Psoas muscle (tissue), 8 donors: Measurements from ENCODE around the gene PRUNE2. TPM values are rescaled to one million over a fixed set of nuclear protein-coding genes. Genes with fewer than 3 reads are reported as not detected.

Experiments used
- ATAC-seq, 4 donors: fragments of 200-7000 bp; cut with Tn5 transposase; one replicate each; pipeline ENCODE4 v1.9.1; 2020; ENCODE audit warnings: moderate library complexity in 3 of 4, mild to moderate bottlenecking in 2 of 4
- DNase-seq, 2 donors: peaks; one replicate each; pipeline ENCODE4 v3.0.0-alpha.2; 2020
- H3K27ac ChIP-seq: fragments of 200-600 bp; one replicate; pipeline ENCODE4 v1.8.0; 2022
- H3K27me3 ChIP-seq, 3 donors: fragments of 200-600 bp in 1 of 3; one replicate each; pipeline versions ENCODE4 v1.6.1 to v1.8.0; 2013 to 2022; ENCODE audit warnings: low read length in 2 of 3, mild to moderate bottlenecking in 2 of 3, moderate library complexity in 1 of 3; ENCODE audit not compliant: insufficient read depth in 3 of 3
- H3K36me3 ChIP-seq, 2 donors: fragments of 200-600 bp in 1 of 2; one replicate each; pipeline versions ENCODE4 v1.6.1 to v1.8.0; 2013 to 2022; ENCODE audit warnings: low read depth in 1 of 2, mild to moderate bottlenecking in 1 of 2, moderate library complexity in 1 of 2; ENCODE audit not compliant: insufficient read depth in 1 of 2
- H3K4me1 ChIP-seq: fragments of 200-600 bp; one replicate; pipeline ENCODE4 v1.8.0; 2022
- H3K4me3 ChIP-seq: fragments of 200-600 bp; one replicate; pipeline ENCODE4 v1.8.0; 2022; ENCODE audit warnings: mild to moderate bottlenecking
- H3K9me3 ChIP-seq: fragments of 200-600 bp; one replicate; pipeline ENCODE4 v1.8.0; 2022
- CTCF ChIP-seq: fragments of 200-600 bp; IDR thresholded peaks from one replicate; pipeline ENCODE4 v1.8.0; 2022; ENCODE audit warnings: antibody characterized with exemption
- WGBS, 3 donors: extraction: QIAGEN DNeasy Blood & Tissue Kit; methylation state at CpG; one replicate each; pipeline versions ENCODE4 v1.1.6 to v1.1.7; 2013; 5-methylcytosine and 5-hydroxymethylcytosine counted together
- intact Hi-C, 2 donors: fragments of 100-400 bp; cut with DNase I; formaldehyde crosslinking; loops; one replicate each; pipeline versions ENCODE4 v1.11.0 to v1.14.2; 2022
- polyA plus RNA-seq, 3 donors: library from polyadenylated mRNA; stranded (reverse); fragments of 200-250 nt; gene quantifications; one replicate each; pipeline ENCODE4 v1.2.3, GENCODE V29; 2013
- total RNA-seq, 4 donors: library from RNA; stranded (reverse); fragmentation: NEBNext Ultra II Directional in 2 of 4; extraction: Animal tissue kit (Norgen Biotek cat#: 25700) in 2 of 4; gene quantifications; one replicate each; pipeline versions ENCODE4 v1.2.1 to v1.2.4, GENCODE V29; 2021 to 2023
- donor health status: healthy with polysubstance abuse.
- donor health status: DM: no; HTN: no; CAD: no; lungs with moderate emphysema.
- donor health status: Bipolar disorder and iron deficiency.
- donor health status: healthy.
- donor health status: DM: yes; HTN: yes; CAD: no.
- donor health status: DM: no; HTN: no; CAD: no.
- donor health status: DM: no; HTN: no; CAD: no.
- donor health status: DM: yes; HTN: yes; CAD: no.

PRUNE2 gene
- total and polyA plus RNA-seq, 7 donors = 1.2 to 79.9 (median 3.6) TPM

- WGBS, 3 donors = 19 to 36% (median 21%) methylated on average over 6 of the region's 6 CpGs
- no peak for ATAC-seq
- Histone ChIP-seq H3K27me3 (peaks cover 0 to 2% (median 0%) of the 10 kb centered on the region in 3 donors), H3K36me3 (no peaks in the 10 kb centered on the region), H3K4me1 (no peaks in the 10 kb centered on the region), H3K27ac (no peak overlapping the region), H3K9me3 (no peaks in the 10 kb centered on the region), H3K4me3 (no peak overlapping the region)
- no peak for TF ChIP-seq CTCF
- DNase-seq = no peak
- intact Hi-C loops = no loop called here
Measured at GRCh38 chr9:76759732-76760131, 146.2 kb downstream of the PRUNE2 start.

DNA sequence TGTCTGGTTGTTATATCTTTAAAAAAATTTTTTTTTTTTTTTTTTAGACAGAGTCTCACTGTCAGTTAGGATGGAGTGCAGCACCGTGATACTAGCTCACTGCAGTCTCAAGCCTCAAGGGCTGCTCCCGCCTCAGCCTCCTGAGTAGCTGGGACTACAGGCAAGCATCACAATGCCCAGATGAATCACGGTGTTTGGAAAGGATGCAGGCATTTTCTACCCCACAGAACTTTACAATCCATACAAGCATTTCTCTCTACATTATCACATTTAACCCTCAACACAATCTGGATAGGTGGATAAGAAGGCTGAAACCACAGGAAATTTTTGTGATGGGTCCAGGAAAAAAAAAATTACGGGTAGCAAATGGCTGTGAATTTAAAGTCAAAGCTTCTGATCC, 147.4 kb downstream of the PRUNE2 start:
- no peaks in the 10 kb centered on the region for H3K4me1 ChIP-seq
- intact Hi-C loops = no loop called here
- no peak for TF ChIP-seq CTCF
- no peak overlapping the region for H3K27ac ChIP-seq
- ATAC-seq (no peak), DNase-seq (no peak)
- H3K9me3 ChIP-seq = no peaks in the 10 kb centered on the region
- no peaks in the 10 kb centered on the region for H3K36me3 ChIP-seq
- 77 to 78% (median 77%) methylated on average over 4 of the region's 4 CpGs for WGBS, 3 donors
- no peak overlapping the region for H3K4me3 ChIP-seq
- peaks cover 0 to 2% (median 0%) of the 10 kb centered on the region in 3 donors for H3K27me3 ChIP-seq

DNA sequence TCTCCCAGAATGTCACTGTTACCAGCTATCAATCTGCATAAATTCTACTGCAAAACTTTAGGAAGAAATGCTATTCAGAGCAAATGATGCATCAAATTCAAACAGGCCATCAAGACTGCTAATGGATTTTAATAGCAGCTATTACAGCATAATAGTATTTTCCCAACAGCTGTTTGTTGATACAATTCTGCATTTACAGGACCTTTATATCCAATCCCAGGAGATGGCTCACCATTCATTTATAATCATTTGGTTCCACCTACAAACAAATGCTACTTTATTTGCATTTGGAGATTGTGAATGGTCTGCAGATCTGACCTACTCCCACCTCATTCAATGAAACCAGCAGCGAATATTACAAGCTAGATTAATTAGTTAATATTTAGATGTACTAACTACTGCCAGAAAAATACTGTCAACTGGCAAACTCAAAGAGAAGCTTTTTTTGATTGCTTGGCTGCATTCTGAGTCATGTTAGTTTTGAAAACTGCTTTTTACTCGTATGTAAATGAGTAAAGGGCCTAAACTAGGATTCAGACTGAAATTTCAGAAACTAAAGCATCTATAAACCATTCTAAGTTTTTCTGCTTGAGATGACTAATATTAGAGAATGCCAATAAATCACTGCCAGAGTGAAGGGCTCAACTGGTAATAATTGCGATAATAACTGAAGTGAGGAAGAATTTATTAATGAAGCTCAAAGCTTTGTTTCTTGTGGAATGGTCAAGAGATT, 148.8 kb downstream of the PRUNE2 start:
- Histone ChIP-seq H3K27ac (no peak overlapping the region), H3K36me3 (no peaks in the 10 kb centered on the region), H3K27me3 (peaks cover 0 to 2% (median 0%) of the 10 kb centered on the region in 3 donors), H3K4me1 (no peaks in the 10 kb centered on the region), H3K4me3 (no peak overlapping the region), H3K9me3 (no peaks in the 10 kb centered on the region)
- whole genome bisulfite sequencing, 3 donors = 80 to 86% (median 83%) methylated on average over 3 of the region's 3 CpGs
- no peak for TF ChIP-seq CTCF
- ATAC-seq = no peak
- DNase-seq = no peak
- intact Hi-C loops = no loop called here

- DNase-seq (peak; percentile 19 to 63), ATAC-seq (no peak)
- H3K9me3 ChIP-seq = no peaks in the 10 kb centered on the region
- no peaks in the 10 kb centered on the region for H3K36me3 ChIP-seq
- no peak overlapping the region for H3K4me3 ChIP-seq
- no peak overlapping the region for H3K27ac ChIP-seq
- no peaks in the 10 kb centered on the region for H3K4me1 ChIP-seq
- H3K27me3 ChIP-seq = peaks cover 0 to 2% (median 0%) of the 10 kb centered on the region in 3 donors
- 22 to 37% (median 23%) methylated on average over 6 of the region's 6 CpGs for WGBS, 3 donors
- TF ChIP-seq CTCF = no peak
- intact Hi-C loops = no loop called here
Measured at GRCh38 chr9:76756268-76756640, 149.7 kb downstream of the PRUNE2 start.

DNA sequence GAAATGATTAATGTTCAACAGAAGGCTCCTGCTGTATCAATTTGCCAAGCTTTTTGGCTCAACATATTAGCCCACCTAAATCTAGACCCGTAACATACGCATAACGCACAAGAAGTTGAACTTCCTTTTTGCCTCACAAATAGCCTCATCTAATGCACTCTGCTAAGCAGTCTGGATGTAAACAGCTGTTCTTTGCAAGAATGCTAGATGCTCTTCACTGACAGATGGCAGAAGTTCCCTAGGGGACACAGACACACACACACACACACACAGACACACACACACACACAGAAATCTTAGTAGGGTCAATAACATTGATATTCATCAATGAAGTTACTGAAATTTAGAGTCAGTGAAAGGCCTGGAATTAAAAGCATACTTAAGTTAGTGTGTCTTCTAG, 154.9 kb downstream of the PRUNE2 start:
- Histone ChIP-seq H3K4me1 (no peaks in the 10 kb centered on the region), H3K27ac (no peak overlapping the region), H3K36me3 (no peaks in the 10 kb centered on the region), H3K4me3 (no peak overlapping the region), H3K9me3 (no peaks in the 10 kb centered on the region), H3K27me3 (no peaks in the 10 kb centered on the region)
- WGBS, 3 donors = 49 to 62% (median 54%) methylated on average over 3 of the region's 3 CpGs
- no peak for TF ChIP-seq CTCF
- DNase-seq (no peak), ATAC-seq (no peak)
- intact Hi-C loops = no loop called here
